HUES64 (cell line): ENCODE results near the gene ZSWIM4.

Source experiments
- H3K27ac ChIP-seq: 2 replicates; pipeline ENCODE4 v1.7.0; 2013; ENCODE audit warnings: low read depth, low read length, inconsistent platforms
- H3K27me3 ChIP-seq: 2 replicates; pipeline ENCODE4 v1.6.1; 2013; ENCODE audit warnings: mild to moderate bottlenecking, low read length; ENCODE audit not compliant: insufficient read depth
- H3K36me3 ChIP-seq: 2 replicates; pipeline ENCODE4 v1.6.1; 2013; ENCODE audit warnings: mild to moderate bottlenecking, low read length; ENCODE audit not compliant: insufficient read depth
- H3K4me1 ChIP-seq: 2 replicates; pipeline ENCODE4 v1.6.1; 2013; ENCODE audit warnings: mild to moderate bottlenecking, low read length, moderate library complexity; ENCODE audit not compliant: insufficient read depth
- H3K4me3 ChIP-seq: 2 replicates; pipeline ENCODE4 v1.5.1; 2013; ENCODE audit warnings: mild to moderate bottlenecking, low read length, moderate library complexity
- H3K9ac ChIP-seq: 2 replicates; pipeline ENCODE4 v1.6.1; 2013; ENCODE audit warnings: mild to moderate bottlenecking, low read depth, low read length
- H3K9me3 ChIP-seq: 2 replicates; pipeline ENCODE4 v1.6.1; 2013; ENCODE audit warnings: low read depth, low read length; ENCODE audit not compliant: insufficient read depth
- WGBS: fragments of 150-250, 120-280 bp; methylation state at CpG from one replicate; pipeline ENCODE4 v1.1.7; 2013; ENCODE audit warnings: missing lambda C conversion rate; 5-methylcytosine and 5-hydroxymethylcytosine counted together

ZSWIM4 gene

DNA sequence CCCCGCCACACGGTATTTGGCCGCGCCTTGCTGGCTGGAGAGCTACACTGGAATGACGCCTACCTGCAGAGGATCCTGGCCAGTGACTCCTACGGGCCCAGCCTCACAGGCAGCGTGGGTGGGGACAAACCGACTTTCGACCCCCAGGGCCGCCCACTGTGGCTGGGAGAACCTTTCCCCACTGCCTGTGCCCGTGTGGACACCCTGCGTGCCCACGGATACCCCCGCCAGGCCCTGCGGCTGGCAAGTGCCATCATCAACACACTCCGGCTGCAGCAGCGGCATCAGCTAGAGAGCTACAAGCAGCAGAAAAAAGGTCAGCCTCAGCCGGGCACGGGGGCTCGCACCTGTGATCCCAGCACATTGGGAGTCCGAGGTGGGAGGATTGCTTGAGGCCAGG, 19.3 kb downstream of the ZSWIM4 start:
- Histone ChIP-seq H3K4me3 (no peak overlapping the region), H3K36me3 (peaks cover 40% of the 10 kb centered on the region), H3K4me1 (no peaks in the 10 kb centered on the region), H3K9ac (no peak overlapping the region), H3K9me3 (no peaks in the 10 kb centered on the region), H3K27ac (no peak overlapping the region), H3K27me3 (no peaks in the 10 kb centered on the region)
- 97% methylated on average over 21 of the region's 21 CpGs for WGBS

DNA sequence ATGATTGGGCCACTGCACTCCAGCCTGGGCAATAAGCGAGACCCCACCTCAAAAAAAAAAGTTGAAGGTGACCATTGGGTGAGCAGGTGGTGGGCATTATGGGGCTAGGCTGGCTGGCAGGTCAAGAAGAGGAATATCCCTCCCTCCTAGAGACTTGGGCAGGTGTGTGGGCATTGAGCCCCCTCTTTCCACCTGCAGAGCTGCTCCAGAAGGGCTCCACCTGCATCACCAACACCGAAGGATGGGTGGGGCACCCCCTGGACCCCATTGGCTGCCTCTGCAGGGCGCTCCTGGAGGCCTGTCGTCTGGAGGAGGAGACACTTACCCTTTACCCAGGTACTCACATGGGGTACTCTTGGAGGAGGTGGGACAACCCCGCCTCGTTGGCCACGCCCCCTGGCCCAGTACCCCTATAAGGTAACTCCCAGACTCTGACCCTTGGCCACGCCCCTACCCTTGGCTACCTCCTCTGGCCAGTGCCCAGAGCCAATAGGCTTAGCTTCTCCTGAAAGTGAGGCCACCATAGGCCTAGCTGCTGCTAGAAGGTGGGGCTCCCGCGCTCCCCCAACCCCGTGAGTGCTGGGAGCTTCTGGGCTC, 21.9 kb downstream of the ZSWIM4 start:
- Histone ChIP-seq H3K4me1 (no peaks in the 10 kb centered on the region), H3K27ac (peak overlapping the region; percentile 88; the same call in 1 of the 2 replicates), H3K4me3 (peak overlapping the region; percentile 53), H3K36me3 (peaks cover 44% of the 10 kb centered on the region), H3K9ac (peak overlapping the region; percentile 62), H3K27me3 (no peaks in the 10 kb centered on the region), H3K9me3 (no peaks in the 10 kb centered on the region)
- 67% methylated on average over 11 of the region's 11 CpGs for WGBS

DNA sequence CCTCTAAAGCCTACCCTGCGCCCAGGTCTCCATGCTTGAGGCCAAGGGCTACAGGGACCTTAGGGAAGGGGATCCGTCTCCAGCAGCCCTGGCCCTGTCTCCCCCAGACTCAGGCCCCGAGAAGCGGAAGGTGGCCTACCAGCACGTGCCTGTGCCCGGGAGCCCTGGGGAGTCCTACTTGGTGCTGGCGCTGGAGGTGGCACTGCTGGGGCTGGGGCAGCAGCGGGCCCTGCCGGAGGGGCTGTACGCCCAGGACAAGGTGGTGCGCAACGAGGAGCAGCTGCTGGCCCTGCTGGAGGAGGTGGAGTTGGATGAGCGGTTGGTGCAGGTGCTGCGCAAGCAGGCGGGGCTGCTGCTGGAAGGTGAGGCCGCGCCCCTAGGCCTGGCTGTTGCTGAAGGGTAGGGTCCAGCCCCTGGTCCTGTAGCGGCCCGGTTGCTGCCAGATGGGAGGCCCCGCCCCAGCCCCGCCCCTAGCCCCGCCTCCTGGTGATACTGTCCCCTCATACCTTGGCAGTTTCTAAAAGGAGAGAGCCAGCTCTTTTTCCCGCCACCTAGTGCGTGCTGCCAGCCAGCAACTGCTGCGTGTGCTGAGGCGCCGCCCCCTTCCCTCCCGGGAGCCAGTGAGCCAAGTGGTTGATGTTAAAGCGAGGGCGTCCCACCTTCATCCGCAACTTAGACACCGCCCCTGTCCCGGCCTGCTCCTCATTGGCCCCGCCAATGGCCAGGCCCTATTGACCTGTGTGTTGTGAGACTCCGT, 22.6 kb downstream of the ZSWIM4 start:
- WGBS, result 30% methylated on average over 35 of the region's 35 CpGs
- Histone ChIP-seq H3K27me3 (no peaks in the 10 kb centered on the region), H3K9ac (peak overlapping the region; percentile 62), H3K36me3 (peaks cover 44% of the 10 kb centered on the region), H3K4me1 (no peaks in the 10 kb centered on the region), H3K4me3 (peak overlapping the region; percentile 53), H3K27ac (peak overlapping the region; percentile 88; the same call in 1 of the 2 replicates), H3K9me3 (no peaks in the 10 kb centered on the region)

DNA sequence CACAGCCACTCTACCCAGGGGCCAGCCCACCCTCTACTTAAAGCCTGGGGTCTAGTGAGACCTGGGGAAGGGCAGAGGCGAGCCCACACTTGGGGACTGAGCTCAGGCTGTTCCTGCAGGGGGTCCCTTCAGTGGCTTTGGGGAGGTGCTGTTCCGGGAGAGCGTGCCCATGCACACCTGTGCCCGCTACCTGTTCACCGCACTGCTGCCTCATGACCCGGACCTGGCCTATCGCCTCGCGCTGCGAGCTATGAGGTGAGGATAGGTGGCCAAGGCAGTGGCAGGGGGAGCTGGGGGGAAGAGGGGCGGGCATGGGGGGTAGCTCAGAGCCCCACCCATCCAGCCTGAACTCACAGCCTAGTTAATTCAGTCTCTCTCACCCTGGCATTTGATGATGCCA, 24.0 kb downstream of the ZSWIM4 start:
- Histone ChIP-seq H3K36me3 (peaks cover 45% of the 10 kb centered on the region), H3K4me3 (no peak overlapping the region), H3K4me1 (no peaks in the 10 kb centered on the region), H3K9me3 (no peaks in the 10 kb centered on the region), H3K27ac (no peak overlapping the region), H3K9ac (no peak overlapping the region), H3K27me3 (no peaks in the 10 kb centered on the region)
- 97% methylated on average over 10 of the region's 11 CpGs for WGBS

DNA sequence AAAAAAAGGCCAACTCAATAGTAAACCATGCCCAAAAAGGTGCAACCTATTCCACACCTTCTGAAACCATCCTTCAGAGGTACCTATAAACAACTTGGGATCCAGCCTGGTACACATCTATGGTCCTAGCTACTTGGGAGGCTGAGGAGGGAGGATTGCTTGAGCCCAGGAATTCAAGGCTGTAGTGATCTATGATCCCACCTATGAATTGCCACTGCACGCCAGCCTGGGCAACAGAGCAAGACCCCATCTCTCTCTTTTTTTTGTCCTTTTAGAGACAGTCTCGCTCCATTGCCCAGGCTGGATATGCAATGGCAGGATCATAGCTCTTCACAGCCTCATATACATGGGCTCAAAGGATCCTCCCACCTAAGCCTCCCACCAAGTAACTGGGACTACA, 26.0 kb downstream of the ZSWIM4 start:
- Histone ChIP-seq H3K9me3 (no peaks in the 10 kb centered on the region), H3K27me3 (no peaks in the 10 kb centered on the region), H3K9ac (no peak overlapping the region), H3K4me1 (no peaks in the 10 kb centered on the region; the same call in 1 of the 2 replicates), H3K36me3 (peaks cover 44% of the 10 kb centered on the region), H3K27ac (no peak overlapping the region), H3K4me3 (no peak overlapping the region)
- WGBS, result 94% methylated on average over 2 of the region's 2 CpGs

DNA sequence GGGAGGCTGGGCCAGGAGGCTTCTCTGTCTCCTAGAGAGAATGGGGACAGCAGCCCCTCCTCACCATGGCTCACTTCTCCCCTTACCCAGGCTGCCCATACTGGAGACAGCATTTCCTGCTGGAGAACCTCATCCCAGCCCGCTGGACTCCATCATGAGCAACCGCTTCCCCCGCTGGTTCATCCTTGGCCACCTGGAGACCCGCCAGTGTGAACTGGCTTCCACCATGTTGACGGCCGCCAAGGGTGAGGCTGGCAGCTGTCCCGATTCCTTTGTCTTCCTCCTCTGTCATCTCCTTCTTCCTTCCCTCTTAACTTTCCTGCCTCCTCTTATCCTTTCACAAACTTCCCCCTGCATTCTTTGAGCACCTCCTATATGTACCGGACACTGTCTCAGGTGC, 28.0 kb downstream of the ZSWIM4 start:
- Histone ChIP-seq H3K36me3 (peaks cover 51% of the 10 kb centered on the region), H3K4me1 (no peaks in the 10 kb centered on the region; the same call in 1 of the 2 replicates), H3K9ac (no peak overlapping the region), H3K27ac (no peak overlapping the region), H3K4me3 (no peak overlapping the region), H3K9me3 (no peaks in the 10 kb centered on the region), H3K27me3 (no peaks in the 10 kb centered on the region)
- WGBS, result 95% methylated on average over 8 of the region's 8 CpGs

DNA sequence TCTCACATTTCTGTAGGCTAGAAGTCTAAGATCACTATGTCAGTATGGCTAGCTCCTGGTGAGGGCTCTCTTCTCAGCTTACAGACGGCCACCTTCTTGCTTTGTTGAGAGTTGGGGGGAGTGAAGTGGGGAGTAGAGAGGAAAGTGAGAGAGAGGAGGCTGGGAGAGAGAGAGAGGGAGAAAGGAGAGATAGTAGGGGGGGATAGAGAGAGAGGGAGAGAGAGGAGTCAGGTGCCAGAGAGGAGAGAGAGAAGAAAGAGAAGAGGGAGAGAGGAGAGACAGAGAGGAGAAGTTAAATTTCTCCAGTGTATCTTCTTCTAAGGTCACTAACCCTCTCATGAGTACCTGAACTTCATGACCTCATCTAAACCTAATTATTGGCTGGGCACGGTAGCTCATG, 28.7 kb downstream of the ZSWIM4 start:
- Histone ChIP-seq H3K9me3 (no peaks in the 10 kb centered on the region), H3K4me1 (no peaks in the 10 kb centered on the region; the same call in 1 of the 2 replicates), H3K9ac (no peak overlapping the region), H3K27me3 (no peaks in the 10 kb centered on the region), H3K27ac (no peak overlapping the region), H3K36me3 (peaks cover 57% of the 10 kb centered on the region), H3K4me3 (no peak overlapping the region)
- 91% methylated on average over 2 of the region's 2 CpGs for WGBS

DNA sequence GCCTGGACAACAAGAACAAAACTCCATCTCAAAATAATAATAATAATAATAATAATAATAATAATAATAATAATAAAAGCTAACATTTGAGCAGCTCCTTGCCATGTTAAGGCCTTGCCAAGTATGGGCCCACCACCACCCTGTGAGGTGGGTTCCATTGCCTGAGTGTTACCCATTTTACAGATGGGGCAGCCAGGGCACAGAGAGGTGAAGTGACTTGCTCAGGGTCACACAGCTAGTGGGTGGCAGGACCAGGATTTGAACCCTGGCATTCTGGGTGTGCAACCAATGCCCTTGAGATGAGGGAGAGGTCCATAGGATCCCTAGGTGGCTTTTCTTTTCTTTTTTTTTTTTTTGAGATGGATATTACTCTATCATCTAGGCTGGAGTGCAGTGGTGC, 29.5 kb downstream of the ZSWIM4 start:
- H3K9ac ChIP-seq, result no peak overlapping the region

DNA sequence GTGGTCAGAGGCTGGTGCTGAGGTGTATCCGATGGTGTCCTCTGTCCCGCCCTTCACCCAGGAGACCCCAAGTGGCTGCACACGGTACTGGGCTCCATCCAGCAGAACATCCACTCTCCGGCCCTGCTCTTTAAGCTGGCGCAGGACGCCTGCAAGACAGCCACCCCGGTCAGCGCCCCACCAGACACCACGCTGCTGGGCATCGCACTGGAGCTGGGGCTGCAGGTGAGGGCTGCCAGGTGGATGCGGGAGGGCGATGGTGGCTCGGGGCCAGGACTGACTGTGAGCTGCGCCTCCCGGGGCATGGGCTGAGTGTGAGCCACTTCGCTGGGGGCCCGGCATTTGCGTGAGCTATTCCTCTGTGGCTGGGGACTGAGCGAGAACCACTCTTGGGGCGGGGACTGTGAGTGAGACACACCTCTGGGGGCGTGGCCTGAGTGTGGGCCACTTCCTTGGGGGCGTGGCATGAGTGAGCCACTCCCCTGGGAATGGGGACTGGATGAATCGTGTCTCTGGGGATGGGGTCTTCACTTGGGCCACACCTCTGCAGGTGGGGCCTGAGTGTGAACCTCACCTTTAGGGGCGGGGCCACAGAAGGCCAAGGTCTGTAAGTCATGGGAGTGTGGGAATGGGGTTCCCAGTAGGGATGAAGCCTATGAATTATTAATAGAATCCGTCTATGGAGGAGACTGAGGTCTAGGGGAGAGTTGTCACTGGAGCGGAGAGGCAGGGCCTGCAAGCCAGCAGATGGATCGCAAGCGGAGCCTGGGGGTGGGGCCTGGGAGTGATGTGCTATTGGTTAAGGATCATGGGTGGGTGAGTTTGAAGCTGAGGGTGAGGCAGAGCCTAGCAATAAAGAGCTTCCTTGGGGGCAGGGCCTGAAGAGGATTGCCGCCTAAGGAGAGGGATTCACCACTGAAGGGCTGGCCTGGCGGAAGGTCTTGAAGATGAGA, 30.5 kb downstream of the ZSWIM4 start:
- Histone ChIP-seq H3K27ac (peak overlapping the region; percentile 57; the same call in 1 of the 2 replicates), H3K9me3 (no peaks in the 10 kb centered on the region), H3K4me3 (no peak overlapping the region), H3K27me3 (no peaks in the 10 kb centered on the region), H3K36me3 (peaks cover 60% of the 10 kb centered on the region), H3K4me1 (no peaks in the 10 kb centered on the region; the same call in 1 of the 2 replicates), H3K9ac (no peak overlapping the region)
- WGBS, result 87% methylated on average over 30 of the region's 30 CpGs

More for the DNA sequence above, 29.5 kb downstream of the ZSWIM4 start:
- no peak overlapping the region for H3K27ac ChIP-seq
- no peak overlapping the region for H3K4me3 ChIP-seq
- H3K36me3 ChIP-seq, result peaks cover 60% of the 10 kb centered on the region
- no peaks in the 10 kb centered on the region; the same call in 1 of the 2 replicates for H3K4me1 ChIP-seq
- no peaks in the 10 kb centered on the region for H3K9me3 ChIP-seq
- H3K27me3 ChIP-seq, result no peaks in the 10 kb centered on the region

DNA sequence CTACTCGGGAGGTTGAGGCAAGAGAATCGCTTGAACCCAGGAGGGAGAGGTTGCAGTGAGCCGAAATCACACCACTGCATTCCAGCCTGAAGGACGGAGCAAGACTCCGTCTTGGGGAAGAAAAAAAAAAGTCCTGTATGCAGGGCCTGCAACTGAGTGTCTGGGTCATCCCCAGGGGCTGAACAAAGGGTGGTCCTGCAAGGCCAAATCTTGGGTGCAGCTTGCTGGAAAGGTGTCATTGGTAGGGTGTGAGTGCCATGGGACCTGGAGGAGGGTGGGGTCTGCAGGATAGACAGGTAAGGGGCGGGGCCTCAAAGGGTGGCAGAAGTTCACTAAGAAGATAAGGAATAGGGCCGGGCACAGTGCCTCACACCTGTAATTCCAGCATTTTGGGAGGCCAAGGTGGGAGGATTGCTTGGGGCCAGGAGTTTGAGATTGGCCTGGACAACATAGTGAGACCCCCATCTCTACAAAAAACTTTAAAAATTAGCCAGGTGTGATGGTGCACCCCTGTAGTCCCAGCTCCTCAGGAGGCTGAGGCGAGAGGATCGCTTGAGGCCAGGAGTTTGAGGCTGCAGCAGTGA, 31.5 kb downstream of the ZSWIM4 start:
- H3K27me3 ChIP-seq, result no peaks in the 10 kb centered on the region
- no peaks in the 10 kb centered on the region for H3K9me3 ChIP-seq
- WGBS, result 94% methylated on average over 9 of the region's 9 CpGs
- H3K4me3 ChIP-seq, result no peak overlapping the region
- H3K4me1 ChIP-seq, result no peaks in the 10 kb centered on the region; the same call in 1 of the 2 replicates
- H3K9ac ChIP-seq, result no peak overlapping the region
- no peak overlapping the region for H3K27ac ChIP-seq
- peaks cover 55% of the 10 kb centered on the region for H3K36me3 ChIP-seq
